ENCODE measurements around the gene METTL17. TPM values are rescaled to one million over a fixed set of nuclear protein-coding genes. Genes with fewer than 3 reads are reported as not detected.
A peak's percentile ranks its signal among the peaks of the same experiment; 100 is the strongest.

Gene METTL17
- total RNA-seq, 4 donors from 2014 or later = 82.8 to 164 (median 114) TPM

DNA sequence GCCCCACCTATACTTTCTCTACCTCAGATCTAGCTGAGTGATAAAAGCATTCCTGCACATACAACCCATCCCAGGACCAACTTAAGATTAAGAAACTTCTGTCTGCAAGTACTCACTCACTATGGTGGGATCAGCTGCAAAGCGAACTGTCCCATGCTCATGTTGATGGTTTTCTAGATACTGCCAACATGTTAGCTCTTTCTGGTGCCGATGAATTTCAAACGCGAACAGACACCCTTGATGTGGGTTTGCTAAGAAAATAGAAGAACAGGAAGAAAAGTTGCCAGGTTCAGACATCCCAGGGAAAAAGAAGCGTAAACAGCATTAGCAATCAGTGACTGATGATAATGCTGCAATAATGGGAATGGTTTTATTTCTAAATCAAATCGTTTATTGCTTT, 7.8 kb downstream of the METTL17 start:
- Histone ChIP-seq H3K4me1 (no peaks in the 10 kb centered on the region), H3K36me3 (peaks cover 37 to 49% of the 10 kb centered on the region in 2 donors), H3K4me3 (replicated peaks in 1 of 3) (no peak overlapping the region), H3K27ac (no peak overlapping the region), H3K27me3 (no peaks in the 10 kb centered on the region), H3K9me3 (no peaks in the 10 kb centered on the region)
- 75 to 78% methylated on average over 6 of the region's 6 CpGs for WGBS, 2 donors
- no peak for DNase-seq
- intact Hi-C loops (cut with DNase I) = no loop called here
- TF ChIP-seq POLR2A (IDR thresholded peaks at IDR 0.05) (no peak), CTCF (IDR thresholded peaks at IDR 0.05) (no peak)

DNA sequence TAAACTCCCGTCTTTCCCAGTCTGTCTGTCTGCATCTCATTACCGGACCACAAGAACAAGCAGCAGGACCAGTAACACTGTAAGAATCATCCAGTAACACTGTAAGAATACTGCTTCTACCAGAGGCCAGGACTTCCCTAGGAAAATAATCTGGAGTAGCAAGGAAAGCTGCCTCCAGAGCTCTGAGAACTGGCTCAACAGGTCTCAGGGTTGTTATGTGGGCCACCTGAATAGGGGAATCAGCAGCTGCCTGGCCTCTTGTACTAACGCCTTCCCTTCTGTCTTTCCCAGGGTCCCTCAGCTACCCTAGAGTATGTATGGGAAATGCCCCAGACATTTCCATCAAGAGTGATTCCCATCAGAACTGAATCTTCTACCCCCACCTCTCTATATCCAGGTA, 8.4 kb downstream of the METTL17 start:
- 65 to 83% methylated on average over 3 of the region's 3 CpGs for WGBS, 2 donors
- H3K4me1 ChIP-seq = no peaks in the 10 kb centered on the region
- no peaks in the 10 kb centered on the region for H3K9me3 ChIP-seq
- H3K27me3 ChIP-seq = no peaks in the 10 kb centered on the region
- H3K27ac ChIP-seq = no peak overlapping the region
- no peak for TF ChIP-seq CTCF (IDR thresholded peaks at IDR 0.05)
- no peak for TF ChIP-seq POLR2A (IDR thresholded peaks at IDR 0.05)
- H3K36me3 ChIP-seq = peaks cover 32 to 43% of the 10 kb centered on the region in 2 donors
- intact Hi-C loops (cut with DNase I) = no loop called here
- no peak for DNase-seq
- no peak overlapping the region for H3K4me3 ChIP-seq (replicated peaks in 1 of 3)

DNA sequence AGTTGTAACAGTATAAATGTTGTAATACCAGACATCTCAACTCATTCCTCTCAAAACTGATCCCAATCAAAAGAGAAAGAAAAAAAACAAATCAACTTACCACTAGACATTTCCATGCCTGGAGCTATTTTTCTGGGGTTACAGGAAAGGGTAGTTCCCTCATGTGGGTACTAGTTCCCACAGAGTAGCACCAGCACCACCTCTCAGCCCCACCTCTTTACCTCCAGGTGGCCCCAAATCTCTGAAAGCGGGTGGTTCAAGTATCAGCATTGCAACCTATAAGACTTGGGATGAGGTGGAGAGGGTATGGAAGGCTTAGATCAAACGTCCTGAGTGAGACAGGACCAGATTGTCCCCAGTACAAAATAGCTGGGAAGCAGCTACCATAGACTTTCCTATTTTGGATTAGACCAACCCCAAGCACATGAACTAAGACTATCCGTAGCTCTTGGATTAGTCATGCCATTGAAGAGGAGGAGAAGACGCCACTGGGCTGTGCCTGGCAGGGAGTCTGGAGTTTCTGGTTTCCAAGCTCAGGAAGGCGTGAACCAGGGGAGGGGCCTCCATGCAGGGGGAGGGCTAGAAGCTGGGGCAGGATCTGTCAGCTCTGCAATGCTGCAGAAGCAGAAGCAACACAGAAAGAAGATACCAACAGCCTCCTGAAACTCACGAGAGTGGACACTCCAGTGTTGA, 9.0 kb downstream of the METTL17 start, which contains the start of gene SLC39A2:
TSS of gene SLC39A2 (plus strand) at position 620 of the 693 bp plus-strand sequence. CDS start 154 bp downstream, outside the sequence.
- Histone ChIP-seq H3K4me3 (replicated peaks in 1 of 3) (no peak within 1 kb of the TSS), H3K9me3 (no peaks in the 10 kb centered on the region), H3K36me3 (peaks cover 30 to 36% of the 10 kb centered on the region in 2 donors), H3K4me1 (no peaks in the 10 kb centered on the region), H3K27me3 (no peaks in the 10 kb centered on the region), H3K27ac (no peak within 1 kb of the TSS)
- intact Hi-C loops (cut with DNase I) = no loop called here
- peak; percentile 47 to 58 for DNase-seq
- 63 to 70% methylated on average over 6 of the region's 6 CpGs for WGBS, 2 donors
- TF ChIP-seq CTCF (IDR thresholded peaks at IDR 0.05) (no peak), POLR2A (IDR thresholded peaks at IDR 0.05) (no peak)

DNA sequence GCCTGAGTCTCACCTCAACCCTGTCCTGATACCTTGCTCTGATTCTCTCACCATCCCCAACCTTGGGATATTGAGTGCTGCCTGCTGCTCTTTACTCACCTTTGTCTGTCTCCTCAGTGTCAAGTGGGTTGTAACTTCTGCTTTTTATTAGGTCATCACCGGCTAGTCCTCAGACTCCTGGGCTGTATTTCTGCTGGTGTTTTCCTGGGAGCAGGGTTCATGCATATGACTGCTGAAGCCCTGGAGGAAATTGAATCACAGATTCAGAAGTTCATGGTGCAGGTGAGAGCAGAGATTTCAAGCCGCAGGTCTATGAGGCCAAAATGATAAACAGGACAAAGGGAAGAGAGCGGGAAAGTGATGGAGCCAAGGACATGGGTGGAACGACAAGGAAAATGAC, 9.8 kb downstream of the METTL17 start:
- TF ChIP-seq POLR2A (IDR thresholded peaks at IDR 0.05) (no peak), CTCF (IDR thresholded peaks at IDR 0.05) (no peak)
- Histone ChIP-seq H3K4me3 (replicated peaks in 1 of 3) (no peak overlapping the region), H3K36me3 (peaks cover 26 to 29% of the 10 kb centered on the region in 2 donors), H3K4me1 (no peaks in the 10 kb centered on the region), H3K9me3 (no peaks in the 10 kb centered on the region), H3K27me3 (no peaks in the 10 kb centered on the region), H3K27ac (no peak overlapping the region)
- intact Hi-C loops (cut with DNase I) = no loop called here
- no peak for DNase-seq
- 84% methylated on average over 4 of the region's 4 CpGs for WGBS, 2 donors

DNA sequence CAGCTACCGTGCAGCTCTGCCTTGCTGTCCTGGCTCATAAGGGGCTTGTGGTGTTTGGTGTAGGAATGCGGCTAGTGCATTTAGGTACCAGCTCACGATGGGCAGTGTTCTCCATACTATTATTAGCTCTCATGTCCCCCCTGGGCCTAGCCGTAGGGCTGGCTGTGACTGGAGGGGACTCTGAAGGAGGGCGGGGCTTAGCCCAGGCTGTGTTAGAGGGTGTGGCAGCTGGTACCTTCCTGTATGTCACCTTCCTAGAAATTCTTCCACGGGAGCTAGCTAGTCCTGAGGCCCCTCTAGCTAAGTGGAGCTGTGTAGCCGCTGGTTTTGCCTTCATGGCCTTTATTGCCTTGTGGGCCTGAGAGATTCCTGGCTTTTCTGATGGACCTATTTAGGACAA, 11.4 kb downstream of the METTL17 start:
- H3K4me3 ChIP-seq (replicated peaks in 1 of 3) = no peak overlapping the region
- 79 to 81% methylated on average over 5 to 7 of the region's 7 CpGs for WGBS, 2 donors
- H3K4me1 ChIP-seq = no peaks in the 10 kb centered on the region
- no peaks in the 10 kb centered on the region for H3K9me3 ChIP-seq
- TF ChIP-seq POLR2A (IDR thresholded peaks at IDR 0.05) (no peak), CTCF (IDR thresholded peaks at IDR 0.05) (no peak)
- no peaks in the 10 kb centered on the region for H3K27me3 ChIP-seq
- intact Hi-C loops (cut with DNase I) = no loop called here
- peaks cover 9 to 13% of the 10 kb centered on the region in 2 donors for H3K36me3 ChIP-seq
- H3K27ac ChIP-seq = no peak overlapping the region
- no peak for DNase-seq

Data from thyroid gland (tissue), 4 donors.